Mesenteric fat pad (tissue), 1 donor: Measurements from ENCODE around the gene ATAD3B. TPM values are rescaled to one million over a fixed set of nuclear protein-coding genes. Genes with fewer than 3 reads are reported as not detected.
A peak's percentile ranks its signal among the peaks of the same experiment; 100 is the strongest.
"Not testable (repeated sequence)": the region's sequence is repeated elsewhere in the genome, so short reads cannot be mapped to it uniquely, and the experiment has no call there.

Experiments
- DNase-seq: peaks from one replicate; pipeline ENCODE4 v3.0.0-alpha.2; 2020; ENCODE audit warnings: low spot score
- total RNA-seq: library from RNA; stranded (reverse); fragmentation: NEBNext Ultra II Directional; extraction: Animal tissue kit (Norgen Biotek cat#: 25700); gene quantifications from one replicate; pipeline ENCODE4 v1.2.1, GENCODE V29; 2021
- donor health status: DM: yes; HTN: yes; CAD: no.

The ATAD3B gene
- total RNA-seq, 1 donor from 2014 or later, result 12.6 TPM

DNA sequence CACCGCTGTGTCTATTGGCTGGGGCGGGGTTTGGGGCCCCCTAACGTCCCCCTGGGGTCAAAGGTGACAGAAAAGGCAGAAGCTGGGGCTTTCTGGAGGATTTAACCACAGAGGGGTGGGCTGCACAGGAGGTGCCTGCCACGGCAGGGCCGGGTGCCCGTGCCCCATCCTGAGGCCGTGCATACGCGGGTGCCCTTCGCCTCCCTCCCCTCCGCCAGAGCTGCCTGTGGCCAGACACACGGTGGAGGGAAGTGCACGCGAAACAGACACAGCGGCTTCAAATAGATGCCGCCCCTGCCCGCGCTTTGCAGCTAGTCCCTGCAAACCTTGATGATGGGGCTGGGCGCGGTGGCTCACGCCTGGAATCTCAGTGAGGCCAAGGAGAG lies 37.9 kb downstream of the ATAD3B start:
- not testable (repeated sequence) for DNase-seq

GRCh38 chr1:1510912-1511532 lies 39.5 kb downstream of the ATAD3B start:
- no peak for DNase-seq

DNA sequence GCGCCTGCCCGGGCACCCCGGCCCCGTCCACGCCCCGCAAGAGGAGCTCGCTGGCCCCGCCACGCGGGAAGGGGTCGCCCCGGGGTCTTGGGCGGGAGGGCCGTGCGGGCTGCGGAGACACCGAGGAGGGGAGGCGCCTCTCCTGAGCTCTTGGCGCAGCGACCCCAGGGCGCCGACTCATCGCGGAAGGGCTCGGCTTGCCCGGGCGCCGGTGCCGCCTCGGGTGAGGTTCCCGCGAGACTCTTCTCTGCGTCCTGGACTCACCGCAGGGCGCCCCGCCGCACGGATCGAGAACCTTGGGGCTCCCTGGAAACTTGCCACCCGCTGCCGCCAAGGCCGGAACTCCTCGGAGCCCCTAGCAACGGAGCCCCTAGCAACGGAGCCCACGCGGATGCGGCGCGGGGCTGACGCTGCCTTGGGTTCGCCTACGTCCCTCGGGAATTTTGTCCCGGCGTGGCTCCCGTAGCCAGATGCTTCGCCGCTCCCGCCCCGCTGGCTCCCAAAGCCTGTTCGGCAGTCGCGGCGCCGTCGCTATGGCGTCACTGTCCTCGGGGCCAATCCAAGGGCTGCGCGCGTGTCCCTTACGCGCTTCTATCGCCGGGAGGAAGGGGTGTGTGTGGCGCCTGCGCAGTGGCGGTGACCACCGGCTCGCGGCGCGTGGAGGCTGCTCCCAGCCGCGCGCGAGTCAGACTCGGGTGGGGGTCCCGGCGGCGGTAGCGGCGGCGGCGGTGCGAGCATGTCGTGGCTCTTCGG lies 40.1 kb downstream of the ATAD3B start, which contains the start of gene ATAD3A:
TSS of gene ATAD3A (plus strand) at position 630 of the 753 bp plus-strand sequence. CDS start at position 737, 107 bp downstream.
- peak; percentile 99 for DNase-seq

GRCh38 chr1:1512425-1512824 lies 40.9 kb downstream of the ATAD3B start:
- DNase-seq, result not testable (repeated sequence)

DNA sequence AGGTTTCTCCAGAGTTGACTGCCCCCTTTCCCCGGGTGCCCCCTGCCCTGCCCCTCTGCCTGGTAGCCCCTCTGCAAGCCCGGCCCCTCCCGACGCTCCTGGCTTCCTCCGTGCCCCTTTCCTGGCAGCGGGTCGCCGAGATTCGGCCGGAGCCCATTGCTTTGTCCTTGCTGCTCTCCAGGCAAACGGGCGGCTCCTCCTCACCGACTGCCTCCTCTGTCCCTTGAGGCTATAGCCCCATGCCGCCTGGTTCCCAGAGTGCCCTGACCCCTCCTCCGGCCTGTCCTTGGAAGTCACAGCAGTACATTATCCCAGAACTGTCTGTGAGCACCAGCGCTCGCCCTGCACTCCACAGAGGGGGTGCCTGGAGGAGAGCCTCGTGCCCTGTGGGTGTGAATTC lies 42.1 kb downstream of the ATAD3B start:
- not testable (repeated sequence) for DNase-seq

- DNase-seq, result not testable (repeated sequence)
Measured at GRCh38 chr1:1514376-1514775, 42.8 kb downstream of the ATAD3B start.

- not testable (repeated sequence) for DNase-seq
Measured at GRCh38 chr1:1516923-1517322, 45.4 kb downstream of the ATAD3B start.

DNA sequence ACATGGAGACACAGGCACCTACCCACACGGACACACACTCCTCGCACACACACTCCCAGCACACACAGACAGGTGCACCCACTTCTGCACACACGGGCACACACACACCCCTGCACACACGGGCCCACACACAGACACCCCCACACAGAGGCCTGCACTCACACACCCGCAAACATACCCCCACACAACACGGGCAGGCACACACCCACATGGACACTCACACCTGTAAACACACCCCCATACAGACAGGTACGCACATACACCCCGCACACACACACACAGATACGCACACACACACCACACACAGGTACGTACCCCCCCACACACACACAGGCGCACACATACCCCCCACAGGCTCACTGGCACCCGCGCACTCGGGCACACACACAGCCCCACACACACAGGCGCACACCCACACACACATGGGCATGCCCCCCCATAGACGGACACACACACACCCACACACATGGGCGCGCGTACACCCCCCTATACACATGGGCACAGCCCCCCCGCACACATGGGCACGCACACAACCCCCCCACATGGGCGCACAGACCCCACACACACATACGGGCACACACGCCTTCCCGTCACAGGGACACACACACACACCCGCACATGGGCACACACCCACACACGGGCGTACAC lies 46.5 kb downstream of the ATAD3B start:
- no peak for DNase-seq

DNA sequence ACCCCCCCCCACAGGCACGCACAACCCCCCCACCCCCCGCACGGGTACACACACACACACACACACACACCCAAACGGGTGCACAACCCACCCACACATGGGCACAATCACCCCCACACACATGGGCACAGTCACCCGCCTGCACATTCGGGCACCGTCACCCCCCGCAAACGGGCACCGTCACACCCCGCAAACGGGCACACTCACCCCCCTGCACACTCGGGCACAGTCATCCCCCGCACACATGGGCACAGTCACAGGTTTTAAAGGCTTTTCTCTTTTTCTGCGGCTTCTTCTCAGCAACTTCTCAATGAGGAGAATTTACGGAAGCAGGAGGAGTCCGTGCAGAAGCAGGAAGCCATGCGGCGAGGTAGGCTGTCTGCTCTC lies 47.0 kb downstream of the ATAD3B start:
- DNase-seq, result not testable (repeated sequence)

DNA sequence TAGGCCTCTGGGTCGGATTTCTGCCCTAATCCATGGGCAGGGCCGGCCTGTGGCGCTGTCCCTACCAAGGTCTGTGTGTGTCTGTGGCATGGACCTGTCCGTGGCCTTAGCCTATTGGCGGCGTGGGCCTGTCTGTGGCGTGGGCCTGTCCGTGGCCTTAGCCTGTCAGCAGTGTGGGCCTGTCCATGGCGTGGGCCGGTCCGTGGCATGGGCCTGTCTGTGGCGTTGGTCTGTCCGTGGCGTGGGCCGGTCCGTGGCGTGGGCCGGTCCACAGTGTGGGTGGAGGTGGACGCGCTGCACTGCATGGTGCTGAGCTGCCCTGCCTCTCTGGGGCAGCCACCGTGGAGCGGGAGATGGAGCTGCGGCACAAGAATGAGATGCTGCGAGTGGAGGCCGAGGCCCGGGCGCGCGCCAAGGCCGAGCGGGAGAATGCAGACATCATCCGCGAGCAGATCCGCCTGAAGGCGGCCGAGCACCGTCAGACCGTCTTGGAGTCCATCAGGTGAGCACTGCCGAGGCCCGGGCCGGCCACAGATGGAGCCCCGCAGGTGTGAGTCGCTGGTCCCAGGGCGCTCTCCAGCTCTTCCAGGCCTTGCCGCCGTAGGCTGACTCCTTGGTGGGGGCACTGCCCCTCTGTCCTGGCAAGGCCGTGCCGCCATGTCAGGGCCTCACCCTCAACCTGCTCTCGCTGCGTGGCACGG lies 48.4 kb downstream of the ATAD3B start:
- not testable (repeated sequence) for DNase-seq

GRCh38 chr1:1521331-1521730 lies 49.8 kb downstream of the ATAD3B start:
- DNase-seq, result no peak

- DNase-seq, result not testable (repeated sequence)
Measured at GRCh38 chr1:1522536-1522935, 51.0 kb downstream of the ATAD3B start.

GRCh38 chr1:1523226-1523625 lies 51.7 kb downstream of the ATAD3B start:
- not testable (repeated sequence) for DNase-seq

DNA sequence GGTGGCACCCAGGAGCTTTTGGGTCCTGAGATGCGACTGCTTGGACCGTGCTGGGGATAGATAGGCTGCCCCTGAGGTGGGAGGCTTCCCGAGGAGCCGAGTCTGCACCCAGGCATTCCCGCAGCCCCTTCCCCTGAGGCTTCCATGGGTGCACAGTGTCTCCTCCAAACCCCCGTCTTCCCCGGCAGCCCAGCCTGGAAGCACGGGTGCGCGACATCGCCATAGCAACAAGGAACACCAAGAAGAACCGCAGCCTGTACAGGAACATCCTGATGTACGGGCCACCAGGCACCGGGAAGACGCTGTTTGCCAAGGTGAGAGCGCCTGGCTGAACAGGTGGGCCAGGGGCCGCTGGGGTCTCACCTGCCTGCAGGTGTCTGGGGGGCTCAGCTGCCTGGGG lies 52.1 kb downstream of the ATAD3B start:
- not testable (repeated sequence) for DNase-seq

DNA sequence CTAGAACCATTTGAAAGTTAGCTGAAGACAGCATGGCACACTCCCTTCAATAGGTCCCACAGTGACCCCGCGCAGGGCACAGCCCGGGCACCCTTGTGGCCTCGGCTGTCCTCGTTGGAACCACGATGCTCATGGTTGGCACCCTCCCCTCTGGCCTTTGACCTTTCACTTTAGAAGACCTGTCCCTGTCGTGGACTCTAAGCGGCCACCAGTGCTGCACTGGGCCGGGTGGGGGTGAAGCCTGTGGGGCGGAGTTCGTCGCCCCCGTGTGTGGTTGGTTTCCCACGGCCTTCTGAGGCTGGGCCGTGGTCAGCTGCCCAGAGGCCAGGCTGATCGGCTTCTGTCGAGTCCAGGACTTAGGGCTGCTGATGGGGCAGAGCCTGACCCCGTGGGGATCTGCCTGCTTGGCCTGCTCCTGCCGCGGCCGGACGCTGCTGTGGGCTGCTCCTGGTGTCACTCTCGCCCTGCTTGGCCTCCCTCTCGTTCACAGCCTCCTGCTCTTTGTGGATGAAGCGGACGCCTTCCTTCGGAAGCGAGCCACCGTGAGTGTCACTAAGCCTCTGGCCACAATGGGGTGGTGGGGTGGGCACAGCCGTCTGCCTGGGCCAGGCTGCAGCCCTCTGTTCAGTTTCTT lies 53.3 kb downstream of the ATAD3B start:
- DNase-seq, result not testable (repeated sequence)

GRCh38 chr1:1526476-1526875 lies 54.9 kb downstream of the ATAD3B start:
- DNase-seq, result not testable (repeated sequence)

DNA sequence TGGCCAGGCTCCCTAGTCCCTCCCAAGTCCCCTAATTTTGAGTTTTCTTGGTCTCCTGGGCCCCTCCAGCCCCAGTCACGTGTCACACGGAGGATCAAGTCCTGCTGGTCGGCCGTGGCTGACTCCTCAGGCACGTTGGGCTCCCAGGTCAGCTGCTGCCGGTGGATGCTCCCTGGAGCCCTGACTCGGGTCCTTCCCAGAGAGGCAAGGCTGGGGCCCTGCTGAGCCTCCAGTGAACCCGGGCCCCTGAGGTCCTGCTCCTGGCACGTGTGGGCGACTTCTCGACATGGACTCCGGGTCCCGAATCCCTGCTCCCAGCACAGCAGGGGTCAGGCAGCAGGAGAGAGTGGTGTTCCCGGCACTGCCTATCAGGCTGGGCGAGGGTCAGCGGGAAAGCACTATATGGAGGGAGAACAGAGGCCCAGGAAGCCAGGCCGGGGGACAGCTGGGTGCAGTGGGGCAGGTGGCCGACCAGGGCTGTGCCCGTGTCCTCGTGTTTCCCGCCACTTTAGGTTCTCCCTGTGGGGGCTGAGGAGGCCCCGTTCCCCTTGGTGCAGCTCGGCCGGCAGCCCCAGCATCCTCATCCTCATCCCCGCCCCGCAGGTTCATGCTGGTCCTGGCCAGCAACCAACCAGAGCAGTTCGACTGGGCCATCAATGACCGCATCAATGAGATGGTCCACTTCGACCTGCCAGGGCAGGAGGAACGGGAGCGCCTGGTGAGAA lies 55.7 kb downstream of the ATAD3B start:
- no peak for DNase-seq

GRCh38 chr1:1528301-1529267 lies 57.0 kb downstream of the ATAD3B start:
- no peak for DNase-seq

- DNase-seq, result no peak
Measured at GRCh38 chr1:1529321-1529720, 57.8 kb downstream of the ATAD3B start.
